ENCODE measurements around the gene TNFRSF4. TPM values are rescaled to one million over a fixed set of nuclear protein-coding genes. Genes with fewer than 3 reads are reported as not detected.

Gene TNFRSF4
- total and polyA plus RNA-seq, 2 donors (not counting 1 experiment from before 2014, with no cell fraction given) = 0.05 to 0.17 TPM

- TF ChIP-seq CTCF (conservative IDR thresholded peaks at IDR 0.05 in 1 of 2, IDR thresholded peaks at IDR 0.05 in 1 of 2; ENCODE audit: low read depth in 1 of 2, low read length in 2 of 2) (no peak), EZH2 (IDR thresholded peaks at IDR 0.05; ENCODE audit: low read length, missing control alignments) (no peak)
- Histone ChIP-seq H3K9me3 (ENCODE audit: control insufficient read depth, insufficient read depth, low read depth, low read length) (no peaks in the 10 kb centered on the region), H3K4me1 (ENCODE audit: control insufficient read depth, extremely low read depth, insufficient read depth, low read length) (no peaks in the 10 kb centered on the region), H3K4me2 (ENCODE audit: extremely low read depth, insufficient read depth, low read length) (no peak overlapping the region), H3K4me3 (replicated peaks in 1 of 4; ENCODE audit: control extremely low read depth in 1 of 4, insufficient read depth in 1 of 4, low read depth in 3 of 4, low read length in 4 of 4) (no peak overlapping the region), H2AFZ (ENCODE audit: low read length) (no peak overlapping the region), H3K36me3 (ENCODE audit: control insufficient read depth, insufficient read depth, low read length) (no peaks in the 10 kb centered on the region), H3K27ac (ENCODE audit: insufficient read depth, low read length) (no peak overlapping the region), H3K9ac (ENCODE audit: insufficient read depth, low read length) (no peak overlapping the region), H3K27me3 (ENCODE audit: control insufficient read depth, insufficient read depth, low read length) (no peaks in the 10 kb centered on the region), H3K79me2 (ENCODE audit: control insufficient read depth, insufficient read depth, low read length) (no peaks in the 10 kb centered on the region), H4K20me1 (ENCODE audit: control insufficient read depth, extremely low read depth, insufficient read depth, low read length) (no peaks in the 10 kb centered on the region)
- DNase-seq (ENCODE audit: low read depth in 2 of 2) = no peak
Observed at GRCh38 chr1:1163538-1164070, 50.3 kb downstream of the TNFRSF4 start.

GRCh38 chr1:1162597-1163537, 51.1 kb downstream of the TNFRSF4 start:
- Histone ChIP-seq H2AFZ (ENCODE audit: low read length) (no peak overlapping the region), H3K4me2 (ENCODE audit: extremely low read depth, insufficient read depth, low read length) (no peak overlapping the region), H3K27ac (ENCODE audit: insufficient read depth, low read length) (no peak overlapping the region), H3K4me1 (ENCODE audit: control insufficient read depth, extremely low read depth, insufficient read depth, low read length) (peaks cover 3% of the 10 kb centered on the region), H3K9ac (ENCODE audit: insufficient read depth, low read length) (no peak overlapping the region), H3K9me3 (ENCODE audit: control insufficient read depth, insufficient read depth, low read depth, low read length) (no peaks in the 10 kb centered on the region), H3K36me3 (ENCODE audit: control insufficient read depth, insufficient read depth, low read length) (no peaks in the 10 kb centered on the region), H3K79me2 (ENCODE audit: control insufficient read depth, insufficient read depth, low read length) (no peaks in the 10 kb centered on the region), H3K27me3 (ENCODE audit: control insufficient read depth, insufficient read depth, low read length) (no peaks in the 10 kb centered on the region), H3K4me3 (replicated peaks in 1 of 4; ENCODE audit: control extremely low read depth in 1 of 4, insufficient read depth in 1 of 4, low read depth in 3 of 4, low read length in 4 of 4) (no peak overlapping the region), H4K20me1 (ENCODE audit: control insufficient read depth, extremely low read depth, insufficient read depth, low read length) (no peaks in the 10 kb centered on the region)
- no peak for DNase-seq (ENCODE audit: low read depth in 2 of 2)
- no peak for TF ChIP-seq CTCF (conservative IDR thresholded peaks at IDR 0.05 in 1 of 2, IDR thresholded peaks at IDR 0.05 in 1 of 2; ENCODE audit: low read depth in 1 of 2, low read length in 2 of 2)
- no peak for TF ChIP-seq EZH2 (IDR thresholded peaks at IDR 0.05; ENCODE audit: low read length, missing control alignments)

- no peak for TF ChIP-seq EZH2 (IDR thresholded peaks at IDR 0.05; ENCODE audit: low read length, missing control alignments)
- no peak for TF ChIP-seq CTCF (conservative IDR thresholded peaks at IDR 0.05 in 1 of 2, IDR thresholded peaks at IDR 0.05 in 1 of 2; ENCODE audit: low read depth in 1 of 2, low read length in 2 of 2)
- Histone ChIP-seq H3K27me3 (ENCODE audit: control insufficient read depth, insufficient read depth, low read length) (no peaks in the 10 kb centered on the region), H3K9ac (ENCODE audit: insufficient read depth, low read length) (no peak overlapping the region), H4K20me1 (ENCODE audit: control insufficient read depth, extremely low read depth, insufficient read depth, low read length) (no peaks in the 10 kb centered on the region), H3K4me1 (ENCODE audit: control insufficient read depth, extremely low read depth, insufficient read depth, low read length) (peaks cover 3% of the 10 kb centered on the region), H3K9me3 (ENCODE audit: control insufficient read depth, insufficient read depth, low read depth, low read length) (no peaks in the 10 kb centered on the region), H3K36me3 (ENCODE audit: control insufficient read depth, insufficient read depth, low read length) (no peaks in the 10 kb centered on the region), H3K4me3 (replicated peaks in 1 of 4; ENCODE audit: control extremely low read depth in 1 of 4, insufficient read depth in 1 of 4, low read depth in 3 of 4, low read length in 4 of 4) (no peak overlapping the region), H2AFZ (ENCODE audit: low read length) (no peak overlapping the region), H3K27ac (ENCODE audit: insufficient read depth, low read length) (no peak overlapping the region), H3K79me2 (ENCODE audit: control insufficient read depth, insufficient read depth, low read length) (no peaks in the 10 kb centered on the region), H3K4me2 (ENCODE audit: extremely low read depth, insufficient read depth, low read length) (no peak overlapping the region)
- DNase-seq (ENCODE audit: low read depth in 2 of 2) = no peak
Observed at GRCh38 chr1:1161683-1162079, 52.3 kb downstream of the TNFRSF4 start.

Measured in fibroblast of lung (primary cell).